HepG2 (cell line): ENCODE results near the gene TM4SF1. TPM values are rescaled to one million over a fixed set of nuclear protein-coding genes. Genes with fewer than 3 reads are reported as not detected.

Source experiments
- ARID2 ChIP-seq: sonication (generic); formaldehyde crosslinking; IDR thresholded peaks from 2 replicates; pipeline ENCODE4 v1.8.1; 2022; ENCODE audit warnings: mild to moderate bottlenecking, missing genetic modification reagents, borderline replicate concordance
- CBX5 ChIP-seq: sonication (generic); formaldehyde crosslinking; IDR thresholded peaks from 2 replicates; pipeline ENCODE4 v1.4.0; 2020; ENCODE audit warnings: missing genetic modification reagents, borderline replicate concordance
- CREB1 ChIP-seq, 2 experiments: fragments of 450-650 bp in 1 of 2; IDR thresholded peaks; 2 replicates each; pipeline ENCODE4 v1.6.1; 2016 to 2017; ENCODE audit warnings: control low read depth in 1 of 2, mild to moderate bottlenecking in 1 of 2, missing compliant biosample characterization in 1 of 2, missing genetic modification characterization in 1 of 2
- E2F5 ChIP-seq: sonication (generic); formaldehyde crosslinking; conservative IDR thresholded peaks from 2 replicates; pipeline ENCODE4 v1.4.0; 2020; ENCODE audit warnings: missing genetic modification reagents
- FOSL1 ChIP-seq: sonication (generic); formaldehyde crosslinking; IDR thresholded peaks from 2 replicates; pipeline ENCODE4 v1.9.0; 2021; ENCODE audit warnings: missing genetic modification reagents, borderline replicate concordance
- GATAD2A ChIP-seq: IDR thresholded peaks from 2 replicates; pipeline ENCODE4 v1.6.1; 2016
- GFI1 ChIP-seq: sonication (generic); formaldehyde crosslinking; IDR thresholded peaks from 2 replicates; pipeline ENCODE4 v1.5.0; 2020; ENCODE audit warnings: missing genetic modification reagents, mild to moderate bottlenecking, borderline replicate concordance
- HMG20A ChIP-seq: IDR thresholded peaks from 2 replicates; pipeline ENCODE4 v1.6.1; 2016; ENCODE audit warnings: borderline replicate concordance
- HOXA9 ChIP-seq: sonication (generic); formaldehyde crosslinking; IDR thresholded peaks from 2 replicates; pipeline ENCODE4 v1.8.1; 2022; ENCODE audit warnings: missing genetic modification reagents, mild to moderate bottlenecking, moderate library complexity, borderline replicate concordance
- JDP2 ChIP-seq: sonication (generic); formaldehyde crosslinking; IDR thresholded peaks from 2 replicates; pipeline ENCODE4 v1.8.1; 2022; ENCODE audit warnings: missing genetic modification reagents, borderline replicate concordance
- KLF15 ChIP-seq: sonication (generic); formaldehyde crosslinking; IDR thresholded peaks from 2 replicates; pipeline ENCODE4 v1.8.1; 2023; ENCODE audit warnings: borderline replicate concordance, mild to moderate bottlenecking, inconsistent platforms, missing genetic modification reagents, mixed read lengths
- KLF9 ChIP-seq: IDR thresholded peaks from 2 replicates; pipeline ENCODE4 v1.6.1; 2016; ENCODE audit warnings: low read depth
- MED1 ChIP-seq: sonication (generic); formaldehyde crosslinking; IDR thresholded peaks from 2 replicates; pipeline ENCODE4 v1.4.0; 2020; ENCODE audit warnings: missing genetic modification reagents
- NAIF1 ChIP-seq: sonication (generic); formaldehyde crosslinking; IDR thresholded peaks from 2 replicates; pipeline ENCODE4 v1.5.0; 2020; ENCODE audit warnings: mild to moderate bottlenecking, missing genetic modification reagents, borderline replicate concordance
- NBN ChIP-seq: fragments of 450-650 bp; conservative IDR thresholded peaks from 2 replicates; pipeline ENCODE4 v1.6.1; 2017
- NR2F1 ChIP-seq, 2 experiments: fragments of 450-650 bp in 1 of 2; formaldehyde crosslinking in 1 of 2; IDR thresholded peaks; 2 replicates each; pipeline versions ENCODE4 v1.5.0 to v1.6.1; 2016 to 2020; ENCODE audit warnings: mild to moderate bottlenecking in 1 of 2, missing compliant biosample characterization in 1 of 2, missing genetic modification reagents in 1 of 2, moderate library complexity in 1 of 2
- PAX8 ChIP-seq: sonication (generic); formaldehyde crosslinking; IDR thresholded peaks from 2 replicates; pipeline ENCODE4 v1.8.0; 2022; ENCODE audit warnings: mild to moderate bottlenecking, missing genetic modification reagents, borderline replicate concordance
- PITX1 ChIP-seq: sonication (generic); formaldehyde crosslinking; IDR thresholded peaks from 2 replicates; pipeline ENCODE4 v1.5.1; 2020; ENCODE audit warnings: mild to moderate bottlenecking, missing genetic modification reagents
- RBFOX2 ChIP-seq: fragments of 200-400 bp; formaldehyde crosslinking; IDR thresholded peaks from 2 replicates; pipeline ENCODE4 v1.6.1; 2017; ENCODE audit warnings: low read depth, mild to moderate bottlenecking, low read length
- RXRB ChIP-seq: IDR thresholded peaks from 2 replicates; pipeline ENCODE4 v1.6.1; 2016; ENCODE audit warnings: borderline replicate concordance, missing genetic modification reagents, missing compliant biosample characterization
- SIX4 ChIP-seq: sonication (generic); formaldehyde crosslinking; IDR thresholded peaks from 2 replicates; pipeline ENCODE4 v1.4.0; 2020; ENCODE audit warnings: missing genetic modification reagents
- TFDP1 ChIP-seq: IDR thresholded peaks from 2 replicates; pipeline ENCODE4 v1.6.1; 2016; ENCODE audit warnings: missing compliant biosample characterization, missing genetic modification reagents, borderline replicate concordance
- U2AF2 ChIP-seq: fragments of 200-400 bp; formaldehyde crosslinking; IDR thresholded peaks from 2 replicates; pipeline ENCODE4 v1.6.1; 2017; ENCODE audit warnings: low read depth, mild to moderate bottlenecking, low read length
- ZBTB20 ChIP-seq: sonication (generic); formaldehyde crosslinking; IDR thresholded peaks from 2 replicates; pipeline ENCODE4 v1.8.1; 2023; ENCODE audit warnings: missing genetic modification reagents, low read depth, mild to moderate bottlenecking, borderline replicate concordance
- ZNF354B ChIP-seq: sonication (generic); formaldehyde crosslinking; IDR thresholded peaks from 2 replicates; pipeline ENCODE4 v1.8.0; 2022; ENCODE audit warnings: mild to moderate bottlenecking, missing genetic modification reagents
- ZNF468 ChIP-seq: sonication (generic); formaldehyde crosslinking; IDR thresholded peaks from 2 replicates; pipeline ENCODE4 v1.8.0; 2022; ENCODE audit warnings: mild to moderate bottlenecking, moderate library complexity, missing genetic modification reagents
- ZNF484 ChIP-seq: sonication (generic); formaldehyde crosslinking; IDR thresholded peaks from 2 replicates; pipeline ENCODE4 v1.5.1; 2020; ENCODE audit warnings: mild to moderate bottlenecking, low read depth, missing genetic modification reagents, borderline replicate concordance
- ZNF788 ChIP-seq: sonication (generic); formaldehyde crosslinking; IDR thresholded peaks from 2 replicates; pipeline ENCODE4 v1.5.0; 2020; ENCODE audit warnings: mild to moderate bottlenecking, missing genetic modification reagents, borderline replicate concordance
- ZNF878 ChIP-seq: sonication (generic); formaldehyde crosslinking; IDR thresholded peaks from 2 replicates; pipeline ENCODE4 v1.8.1; 2023; ENCODE audit warnings: mild to moderate bottlenecking, missing genetic modification reagents, moderate library complexity
- polyA plus RNA-seq, 8 experiments: library from polyadenylated mRNA; depleted of rRNA in 3 of 8; stranded (reverse) in 7 of 8; unstranded in 1 of 8; fragments of >200 nt; fragmentation: Illumina TruSeq in 4 of 8; extraction: Trizol in 4 of 8; gene quantifications; 2 replicates each; pipeline versions ENCODE4 v1.2.1 to v1.2.3, GENCODE V29; 2011 to 2016; ENCODE audit warnings: low read depth in 4 of 8, missing spikeins in 1 of 8, mixed read lengths in 1 of 8; ENCODE audit not compliant: insufficient read depth in 1 of 8
- total RNA-seq, 5 experiments: library from RNA; depleted of rRNA; stranded (reverse); fragments of >200 nt; fragmentation: Illumina TruSeq; extraction: Trizol; gene quantifications; 2 replicates each; pipeline ENCODE4 v1.2.3, GENCODE V29; 2016; ENCODE audit warnings: low read depth in 1 of 5

The TM4SF1 gene
- total and polyA plus RNA-seq, 2 of the 13 experiments (the other 11 are each of a cell fraction or from before 2014, with no cell fraction given) = 431 to 1,359 TPM

- TF ChIP-seq RXRB (peak; percentile 71; the same call in 1 of the 2 replicates), HOXA9 (CRISPR knock-in tag) (no peak), GFI1 (CRISPR knock-in tag) (peak; percentile 35; the same call in 1 of the 2 replicates), NR2F1 (CRISPR knock-in tag; IDR thresholded peaks at IDR 0.05) (0 out of 4 replicates have a peak, but pooled peaks of 1 of the 2 experiments have one; percentile 31), ARID2 (CRISPR knock-in tag) (no peak), ZNF484 (CRISPR knock-in tag) (no peak), U2AF2 (no peak), PITX1 (CRISPR knock-in tag) (no peak), SIX4 (no peak), TFDP1 (CRISPR knock-in tag) (no peak), MED1 (CRISPR knock-in tag) (peak; percentile 71; the same call in 1 of the 2 replicates), ZNF788 (CRISPR knock-in tag) (0 out of 2 replicates have a peak, but pooled peaks have one; percentile 39), ZNF468 (CRISPR knock-in tag) (no peak), ZNF354B (CRISPR knock-in tag) (no peak), RBFOX2 (peak; percentile 59; the same call in 1 of the 2 replicates), CBX5 (CRISPR knock-in tag) (no peak), ZBTB20 (CRISPR knock-in tag) (peak; percentile 64; the same call in 1 of the 2 replicates), FOSL1 (CRISPR knock-in tag) (no peak), HMG20A (CRISPR knock-in tag) (peak; percentile 59; the same call in 1 of the 2 replicates), E2F5 (no peak), CREB1 (IDR thresholded peaks at IDR 0.05) (no peak), CREB1 (CRISPR knock-in tag; IDR thresholded peaks at IDR 0.05) (peak; percentile 46; the same call in 1 of the 2 replicates), PAX8 (CRISPR knock-in tag) (no peak), NAIF1 (CRISPR knock-in tag) (no peak), KLF15 (CRISPR knock-in tag) (no peak), KLF9 (CRISPR knock-in tag) (no peak), GATAD2A (peak; percentile 62), JDP2 (CRISPR knock-in tag) (no peak), ZNF878 (CRISPR knock-in tag) (no peak), NBN (no peak)
These were observed 11.3 kb upstream of the TM4SF1 start (continued) for GRCh38 chr3:149388531-149389417.
